ENCODE results near the gene ENOX2. TPM values are rescaled to one million over a fixed set of nuclear protein-coding genes. Genes with fewer than 3 reads are reported as not detected.
"Not testable (repeated sequence)": the region's sequence is repeated elsewhere in the genome, so short reads cannot be mapped to it uniquely, and the experiment has no call there.

The ENOX2 gene
- total RNA-seq, 2 donors from 2014 or later: 7.3 to 26.2 TPM

DNA sequence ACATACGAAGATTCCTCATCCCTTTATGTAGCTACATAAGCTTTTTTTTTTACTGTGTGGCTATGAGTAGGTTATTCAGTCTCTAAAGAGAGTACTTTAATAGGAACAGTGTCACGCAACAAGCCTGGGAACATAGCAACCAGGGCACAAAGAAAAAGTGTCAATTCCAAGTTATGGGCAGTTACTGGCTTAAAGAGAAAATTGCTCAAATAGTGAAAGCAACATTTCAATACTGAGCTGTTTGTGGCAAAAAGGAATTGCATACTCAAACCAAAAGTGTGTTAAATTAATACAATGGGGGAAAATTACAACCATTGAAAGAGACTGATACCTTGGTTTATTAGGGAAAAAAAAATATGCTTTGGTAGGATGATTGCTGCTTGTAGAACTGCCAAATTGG, 41.2 kb upstream of the ENOX2 start:
- no peak overlapping the region for H3K27ac Mint-ChIP-seq
- H3K27me3 Mint-ChIP-seq (ENCODE audit: insufficient read depth): peaks cover 33% of the 10 kb centered on the region

GRCh38 chrX:130937101-130937500, 34.1 kb upstream of the ENOX2 start:
- peaks cover 6% of the 10 kb centered on the region for H3K27me3 Mint-ChIP-seq (ENCODE audit: insufficient read depth)
- no peaks in the 10 kb centered on the region for H3K9me3 ChIP-seq (ENCODE audit: control insufficient read depth, low read length)
- no peak overlapping the region for H3K4me3 Mint-ChIP-seq
- no peak overlapping the region for H3K27ac Mint-ChIP-seq
- H3K36me3 Mint-ChIP-seq (ENCODE audit: low read depth): no peaks in the 10 kb centered on the region
- H3K27me3 ChIP-seq (ENCODE audit: control insufficient read depth, insufficient read depth, low read length, poor library complexity, severe bottlenecking): no peaks in the 10 kb centered on the region
- H3K4me3 ChIP-seq (ENCODE audit: low read length): no peak overlapping the region
- H3K9ac ChIP-seq (ENCODE audit: extremely low read depth, low read length, poor library complexity, severe bottlenecking): no peak overlapping the region
- no peak for TF ChIP-seq CTCF (conservative IDR thresholded peaks at IDR 0.05)
- no peaks in the 10 kb centered on the region for H3K9me3 Mint-ChIP-seq
- H3K4me1 ChIP-seq (ENCODE audit: control insufficient read depth, insufficient read depth, low read length): no peaks in the 10 kb centered on the region
- no peak for DNase-seq
- H3K36me3 ChIP-seq (ENCODE audit: control insufficient read depth, insufficient read depth, low read length): no peaks in the 10 kb centered on the region
- no peak overlapping the region for H3K27ac ChIP-seq (ENCODE audit: low read depth, low read length)
- no peaks in the 10 kb centered on the region for H3K4me1 Mint-ChIP-seq

More for the DNA sequence above, 41.2 kb upstream of the ENOX2 start:
- Histone ChIP-seq H3K4me3 (ENCODE audit: low read length) (no peak overlapping the region), H3K27me3 (ENCODE audit: control insufficient read depth, insufficient read depth, low read length, poor library complexity, severe bottlenecking) (no peaks in the 10 kb centered on the region), H3K27ac (ENCODE audit: low read depth, low read length) (no peak overlapping the region), H3K36me3 (ENCODE audit: control insufficient read depth, insufficient read depth, low read length) (no peaks in the 10 kb centered on the region), H3K9ac (ENCODE audit: extremely low read depth, low read length, poor library complexity, severe bottlenecking) (no peak overlapping the region), H3K9me3 (ENCODE audit: control insufficient read depth, low read length) (no peaks in the 10 kb centered on the region), H3K4me1 (ENCODE audit: control insufficient read depth, insufficient read depth, low read length) (no peaks in the 10 kb centered on the region)
- no peak for DNase-seq
- Mint-ChIP-seq H3K4me1 (no peaks in the 10 kb centered on the region), H3K9me3 (no peaks in the 10 kb centered on the region), H3K36me3 (ENCODE audit: low read depth) (no peaks in the 10 kb centered on the region), H3K4me3 (no peak overlapping the region)
- TF ChIP-seq CTCF (conservative IDR thresholded peaks at IDR 0.05): no peak
- 97% methylated on average over 2 of the region's 2 CpGs; no CpG with 5 or more reads in 1 of the 2 experiments for WGBS, 2 experiments (ENCODE audit: insufficient coverage in 1 of 2, insufficient read length in 1 of 2)

GRCh38 chrX:130933358-130933757, 30.3 kb upstream of the ENOX2 start:
- no peaks in the 10 kb centered on the region for H3K4me1 ChIP-seq (ENCODE audit: control insufficient read depth, insufficient read depth, low read length)
- Mint-ChIP-seq H3K27me3 (ENCODE audit: insufficient read depth) (no peaks in the 10 kb centered on the region), H3K36me3 (ENCODE audit: low read depth) (no peaks in the 10 kb centered on the region), H3K4me3 (no peak overlapping the region), H3K27ac (no peak overlapping the region), H3K4me1 (no peaks in the 10 kb centered on the region), H3K9me3 (no peaks in the 10 kb centered on the region)
- H3K9ac ChIP-seq (ENCODE audit: extremely low read depth, low read length, poor library complexity, severe bottlenecking): no peak overlapping the region
- no peak for DNase-seq
- H3K9me3 ChIP-seq (ENCODE audit: control insufficient read depth, low read length): no peaks in the 10 kb centered on the region
- H3K36me3 ChIP-seq (ENCODE audit: control insufficient read depth, insufficient read depth, low read length): no peaks in the 10 kb centered on the region
- WGBS, 2 experiments (ENCODE audit: insufficient coverage in 1 of 2, insufficient read length in 1 of 2): 93% methylated on average over 1 of the region's 2 CpGs; no CpG with 5 or more reads in 1 of the 2 experiments
- no peak for TF ChIP-seq CTCF (conservative IDR thresholded peaks at IDR 0.05)
- no peaks in the 10 kb centered on the region for H3K27me3 ChIP-seq (ENCODE audit: control insufficient read depth, insufficient read depth, low read length, poor library complexity, severe bottlenecking)
- H3K27ac ChIP-seq (ENCODE audit: low read depth, low read length): no peak overlapping the region
- no peak overlapping the region for H3K4me3 ChIP-seq (ENCODE audit: low read length)

DNA sequence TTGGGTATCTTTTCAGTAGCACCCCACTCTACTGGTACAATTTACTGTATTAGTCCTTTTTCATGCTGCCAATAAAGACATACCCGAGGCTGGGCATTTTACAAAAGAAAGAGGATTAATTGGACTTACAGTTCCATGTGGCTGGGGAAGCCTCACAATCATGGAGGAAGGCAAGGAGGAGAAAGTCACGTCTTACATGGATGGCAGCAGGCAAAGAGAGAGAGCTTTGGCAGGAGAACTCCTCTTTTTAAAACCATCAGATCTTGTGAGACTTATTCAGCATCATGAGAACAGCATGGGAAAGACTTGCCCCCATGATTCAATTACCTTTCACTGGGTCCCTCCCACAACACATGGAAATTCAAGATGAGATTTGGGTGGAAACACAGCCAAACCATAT, 17.4 kb upstream of the ENOX2 start:
- not testable (repeated sequence) for H3K9me3 ChIP-seq (ENCODE audit: control insufficient read depth, low read length); DNase-seq; H3K27ac Mint-ChIP-seq; H3K4me3 ChIP-seq (ENCODE audit: low read length); H3K9ac ChIP-seq (ENCODE audit: extremely low read depth, low read length, poor library complexity, severe bottlenecking); H3K27ac ChIP-seq (ENCODE audit: low read depth, low read length); H3K36me3 Mint-ChIP-seq (ENCODE audit: low read depth); H3K4me1 Mint-ChIP-seq; H3K4me3 Mint-ChIP-seq; H3K4me1 ChIP-seq (ENCODE audit: control insufficient read depth, insufficient read depth, low read length); H3K27me3 ChIP-seq (ENCODE audit: control insufficient read depth, insufficient read depth, low read length, poor library complexity, severe bottlenecking); H3K9me3 Mint-ChIP-seq; H3K36me3 ChIP-seq (ENCODE audit: control insufficient read depth, insufficient read depth, low read length); H3K27me3 Mint-ChIP-seq (ENCODE audit: insufficient read depth)
- 76% methylated on average over 2 of the region's 2 CpGs; no CpG with 5 or more reads in 1 of the 2 experiments for WGBS, 2 experiments (ENCODE audit: insufficient coverage in 1 of 2, insufficient read length in 1 of 2)

DNA sequence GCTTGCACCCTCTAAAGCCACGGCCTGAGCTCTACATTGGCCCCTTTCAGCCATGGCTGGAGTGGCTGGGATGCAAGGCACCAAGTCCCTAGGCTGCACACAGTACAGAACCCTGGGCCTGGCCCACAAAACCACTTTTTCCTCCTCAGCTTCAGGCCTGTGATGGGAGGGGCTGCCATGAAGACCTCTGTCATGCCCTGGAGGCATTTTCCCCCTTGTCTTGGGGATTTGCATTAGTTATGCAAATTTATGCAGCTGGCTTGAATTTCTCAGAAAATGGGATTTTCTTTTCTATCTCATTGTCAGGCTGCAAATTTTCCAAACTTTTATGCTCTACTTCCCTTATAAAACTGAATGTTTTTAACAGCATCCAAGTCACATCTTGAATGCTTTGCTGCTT, 16.7 kb upstream of the ENOX2 start:
- H3K9me3 ChIP-seq (ENCODE audit: control insufficient read depth, low read length); H3K36me3 ChIP-seq (ENCODE audit: control insufficient read depth, insufficient read depth, low read length); H3K27me3 ChIP-seq (ENCODE audit: control insufficient read depth, insufficient read depth, low read length, poor library complexity, severe bottlenecking); H3K36me3 Mint-ChIP-seq (ENCODE audit: low read depth); H3K4me1 Mint-ChIP-seq; H3K9ac ChIP-seq (ENCODE audit: extremely low read depth, low read length, poor library complexity, severe bottlenecking); H3K4me3 Mint-ChIP-seq; H3K27ac Mint-ChIP-seq; H3K4me1 ChIP-seq (ENCODE audit: control insufficient read depth, insufficient read depth, low read length); DNase-seq; H3K9me3 Mint-ChIP-seq; H3K27ac ChIP-seq (ENCODE audit: low read depth, low read length); H3K27me3 Mint-ChIP-seq (ENCODE audit: insufficient read depth); H3K4me3 ChIP-seq (ENCODE audit: low read length): not testable (repeated sequence)
- WGBS, 2 experiments (ENCODE audit: insufficient coverage in 1 of 2, insufficient read length in 1 of 2): 93% methylated on average over 1 of the region's 1 CpG; no CpG with 5 or more reads in 1 of the 2 experiments

Data from endodermal cell (in vitro differentiated cells).